Neural crest cell (in vitro differentiated cells): ENCODE results near the gene ZNF362. TPM values are rescaled to one million over a fixed set of nuclear protein-coding genes. Genes with fewer than 3 reads are reported as not detected.

Source experiments
- DNase-seq: peaks from one replicate; pipeline ENCODE4 v3.0.0; 2021; ENCODE audit warnings: low read depth, mixed read lengths, low spot score
- H3K27ac Mint-ChIP-seq: one replicate; pipeline ENCODE4 v1.8.0; 2021; ENCODE audit warnings: mild to moderate bottlenecking, mixed read lengths; ENCODE audit not compliant: unreplicated experiment
- H3K27me3 Mint-ChIP-seq: 2 replicates; pipeline ENCODE4 v1.8.0; 2021; ENCODE audit warnings: low read depth, mild to moderate bottlenecking, mixed read lengths
- H3K36me3 Mint-ChIP-seq: 2 replicates; pipeline ENCODE4 v1.8.0; 2021; ENCODE audit warnings: low read depth, mild to moderate bottlenecking, mixed read lengths
- H3K4me1 Mint-ChIP-seq: 2 replicates; pipeline ENCODE4 v1.8.0; 2021; ENCODE audit warnings: mixed read lengths
- H3K4me3 Mint-ChIP-seq: one replicate; pipeline ENCODE4 v1.8.0; 2021; ENCODE audit warnings: mild to moderate bottlenecking, mixed read lengths
- H3K9me3 Mint-ChIP-seq: 2 replicates; pipeline ENCODE4 v1.8.0; 2021; ENCODE audit warnings: mixed read lengths
- total RNA-seq: library from RNA; stranded (reverse); gene quantifications from 2 replicates; pipeline ENCODE4 v1.2.1, GENCODE V29; 2021
- TF ChIP-seq, protein P1 (sequence below): fragments of 200-600 bp; sonication (generic); conservative IDR thresholded peaks from 2 replicates; pipeline ENCODE4 v1.5.0; 2021; ENCODE audit warnings: antibody characterized with exemption, mild to moderate bottlenecking

Gene ZNF362
- total RNA-seq, 1 donor from 2014 or later: 56.3 TPM

DNA sequence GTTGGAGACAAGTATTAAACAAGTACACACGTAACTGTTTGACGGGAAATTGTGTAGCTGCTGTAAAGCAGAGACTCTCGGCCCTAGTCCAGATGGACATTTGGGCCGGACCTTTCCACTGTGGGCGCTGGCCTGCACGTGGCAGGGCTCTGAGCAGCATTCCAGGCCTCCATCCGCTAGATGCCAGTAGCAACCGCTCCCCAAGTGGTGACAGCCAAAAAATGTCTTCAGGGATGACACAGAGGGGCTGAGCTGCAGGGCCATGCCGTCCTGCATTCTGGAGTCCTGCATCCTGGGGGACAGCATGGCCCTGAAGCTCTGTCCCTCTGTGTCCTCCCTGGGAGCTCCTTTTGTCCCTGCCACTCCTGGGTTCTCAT lies 39.8 kb downstream of the ZNF362 start:
- Mint-ChIP-seq H3K4me1 (no peaks in the 10 kb centered on the region), H3K27ac (no peak overlapping the region), H3K36me3 (peaks cover 17% of the 10 kb centered on the region)

GRCh38 chr1:33296824-33297223 lies 40.5 kb downstream of the ZNF362 start:
- Mint-ChIP-seq H3K4me3 (no peak overlapping the region), H3K36me3 (peaks cover 22% of the 10 kb centered on the region), H3K27ac (no peak overlapping the region), H3K4me1 (no peaks in the 10 kb centered on the region), H3K9me3 (no peaks in the 10 kb centered on the region), H3K27me3 (no peaks in the 10 kb centered on the region)
- TF ChIP-seq, protein P1, sequence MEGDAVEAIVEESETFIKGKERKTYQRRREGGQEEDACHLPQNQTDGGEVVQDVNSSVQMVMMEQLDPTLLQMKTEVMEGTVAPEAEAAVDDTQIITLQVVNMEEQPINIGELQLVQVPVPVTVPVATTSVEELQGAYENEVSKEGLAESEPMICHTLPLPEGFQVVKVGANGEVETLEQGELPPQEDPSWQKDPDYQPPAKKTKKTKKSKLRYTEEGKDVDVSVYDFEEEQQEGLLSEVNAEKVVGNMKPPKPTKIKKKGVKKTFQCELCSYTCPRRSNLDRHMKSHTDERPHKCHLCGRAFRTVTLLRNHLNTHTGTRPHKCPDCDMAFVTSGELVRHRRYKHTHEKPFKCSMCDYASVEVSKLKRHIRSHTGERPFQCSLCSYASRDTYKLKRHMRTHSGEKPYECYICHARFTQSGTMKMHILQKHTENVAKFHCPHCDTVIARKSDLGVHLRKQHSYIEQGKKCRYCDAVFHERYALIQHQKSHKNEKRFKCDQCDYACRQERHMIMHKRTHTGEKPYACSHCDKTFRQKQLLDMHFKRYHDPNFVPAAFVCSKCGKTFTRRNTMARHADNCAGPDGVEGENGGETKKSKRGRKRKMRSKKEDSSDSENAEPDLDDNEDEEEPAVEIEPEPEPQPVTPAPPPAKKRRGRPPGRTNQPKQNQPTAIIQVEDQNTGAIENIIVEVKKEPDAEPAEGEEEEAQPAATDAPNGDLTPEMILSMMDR: no peak
- no peak for DNase-seq

More for the DNA sequence above, 39.8 kb downstream of the ZNF362 start:
- H3K9me3 Mint-ChIP-seq: no peaks in the 10 kb centered on the region
- TF ChIP-seq, protein P1: no peak
- no peak overlapping the region for H3K4me3 Mint-ChIP-seq
- H3K27me3 Mint-ChIP-seq: no peaks in the 10 kb centered on the region
- DNase-seq: no peak

GRCh38 chr1:33297911-33298622 lies 41.8 kb downstream of the ZNF362 start:
- Mint-ChIP-seq H3K27ac (no peak overlapping the region), H3K4me3 (no peak overlapping the region), H3K4me1 (peaks cover under 1% of the 10 kb centered on the region), H3K36me3 (peaks cover 27% of the 10 kb centered on the region), H3K27me3 (no peaks in the 10 kb centered on the region), H3K9me3 (no peaks in the 10 kb centered on the region)
- no peak for DNase-seq
- TF ChIP-seq, protein P1: no peak

GRCh38 chr1:33298623-33299277 lies 42.5 kb downstream of the ZNF362 start:
- no peak overlapping the region for H3K27ac Mint-ChIP-seq
- TF ChIP-seq, protein P1: peak; percentile 76
- no peaks in the 10 kb centered on the region for H3K27me3 Mint-ChIP-seq
- H3K4me1 Mint-ChIP-seq: peaks cover 4% of the 10 kb centered on the region
- no peak overlapping the region for H3K4me3 Mint-ChIP-seq
- peaks cover 30% of the 10 kb centered on the region for H3K36me3 Mint-ChIP-seq
- no peaks in the 10 kb centered on the region for H3K9me3 Mint-ChIP-seq
- DNase-seq: peak; percentile 69

GRCh38 chr1:33299461-33300155 lies 43.3 kb downstream of the ZNF362 start:
- Mint-ChIP-seq H3K36me3 (peaks cover 25% of the 10 kb centered on the region), H3K4me1 (peaks cover 4% of the 10 kb centered on the region), H3K4me3 (no peak overlapping the region), H3K27ac (no peak overlapping the region), H3K9me3 (no peaks in the 10 kb centered on the region), H3K27me3 (no peaks in the 10 kb centered on the region)
- DNase-seq: no peak
- TF ChIP-seq, protein P1: no peak
